ENCODE results near the gene TKT. TPM values are rescaled to one million over a fixed set of nuclear protein-coding genes. Genes with fewer than 3 reads are reported as not detected.

Gene TKT
- total and polyA plus RNA-seq, 4 experiments from 2014 or later, result 49.3 to 87.9 (median 75.6) TPM

GRCh38 chr3:53202331-53203015 is 53.3 kb downstream of the TKT start:
- H3K27ac Mint-ChIP-seq, result peak overlapping the region in 1 of 7 donors; percentile 10
- Histone ChIP-seq H3K4me1 (ENCODE audit: insufficient read depth, low read length) (no peaks in the 10 kb centered on the region), H3K27ac (ENCODE audit: low read depth, low read length) (no peak overlapping the region), H3K9me3 (ENCODE audit: control insufficient read depth in 1 of 2, low read length in 2 of 2) (no peaks in the 10 kb centered on the region), H3K36me3 (ENCODE audit: insufficient read depth, low read length) (no peaks in the 10 kb centered on the region), H3K4me3 (ENCODE audit: low read length in 2 of 2) (no peak overlapping the region), H3K27me3 (ENCODE audit: insufficient read depth, low read length) (no peaks in the 10 kb centered on the region)
- ChIA-PET CTCF (ENCODE audit: partially characterized antibody) (interaction anchor here (10.1 kb wide), 1 partner anchor 88 kb away, joined by 254 read pairs; no protein-coding TSS in a partner anchor), POLR2A (ENCODE audit: partially characterized antibody) (no interaction called here)
- no peaks in the 10 kb centered on the region for H3K4me1 Mint-ChIP-seq
- H3K36me3 Mint-ChIP-seq, result peaks cover 0 to 4% of the 10 kb centered on the region in 2 donors
- DNase-seq, result no peak
- peaks cover 0 to 10% of the 10 kb centered on the region in 2 donors for H3K27me3 Mint-ChIP-seq
- H3K9me3 Mint-ChIP-seq, result peaks cover 0 to 7% (median 2%) of the 10 kb centered on the region in 8 donors
- intact Hi-C loops (cut with micrococcal nuclease), result no loop called here
- no peak overlapping the region for H3K4me3 Mint-ChIP-seq

GRCh38 chr3:53200501-53201498 is 55.0 kb downstream of the TKT start:
- POLR2A ChIA-PET (ENCODE audit: partially characterized antibody), result no interaction called here
- no peak for DNase-seq
- Histone ChIP-seq H3K36me3 (ENCODE audit: insufficient read depth, low read length) (no peaks in the 10 kb centered on the region), H3K27ac (ENCODE audit: low read depth, low read length) (no peak overlapping the region), H3K4me1 (ENCODE audit: insufficient read depth, low read length) (peaks cover 3% of the 10 kb centered on the region), H3K4me3 (ENCODE audit: low read length in 2 of 2) (no peak overlapping the region), H3K27me3 (ENCODE audit: insufficient read depth, low read length) (no peaks in the 10 kb centered on the region), H3K9me3 (ENCODE audit: control insufficient read depth in 1 of 2, low read length in 2 of 2) (no peaks in the 10 kb centered on the region)
- peak overlapping the region in 2 of 7 donors; percentile 24 to 78 for H3K27ac Mint-ChIP-seq
- CTCF ChIA-PET (ENCODE audit: partially characterized antibody), result interaction anchor here (1.0 to 10.1 kb wide), 3 partner anchors 47 to 86 kb away, joined by 3 to 254 read pairs (median 7); no protein-coding TSS in a partner anchor
- peaks cover 0 to 10% of the 10 kb centered on the region in 2 donors for H3K27me3 Mint-ChIP-seq
- H3K4me1 Mint-ChIP-seq, result peaks cover 0 to under 1% (median under 1%) of the 10 kb centered on the region in 4 donors
- no peaks in the 10 kb centered on the region for H3K36me3 Mint-ChIP-seq
- H3K4me3 Mint-ChIP-seq, result no peak overlapping the region
- H3K9me3 Mint-ChIP-seq, result no peaks in the 10 kb centered on the region
- intact Hi-C loops (cut with micrococcal nuclease), result no loop called here

- no peaks in the 10 kb centered on the region for H3K27me3 ChIP-seq (ENCODE audit: insufficient read depth, low read length)
- intact Hi-C loops (cut with micrococcal nuclease), result loop anchor here (5.0 kb wide), 1 partner anchor 38 kb away; the partner anchor contains the start of gene PRKCD
- POLR2A ChIA-PET (ENCODE audit: partially characterized antibody), result no interaction called here
- no peak overlapping the region for H3K27ac ChIP-seq (ENCODE audit: low read depth, low read length)
- peaks cover 0 to 10% of the 10 kb centered on the region in 2 donors for H3K27me3 Mint-ChIP-seq
- no peak overlapping the region for H3K4me3 ChIP-seq (ENCODE audit: low read length in 2 of 2)
- CTCF ChIA-PET (ENCODE audit: partially characterized antibody), result interaction anchor here (1.6 to 10.1 kb wide), 2 partner anchors 65 to 85 kb away, joined by 7 to 254 read pairs; no protein-coding TSS in a partner anchor
- H3K4me1 ChIP-seq (ENCODE audit: insufficient read depth, low read length), result peaks cover 8% of the 10 kb centered on the region
- no peaks in the 10 kb centered on the region for H3K9me3 ChIP-seq (ENCODE audit: control insufficient read depth in 1 of 2, low read length in 2 of 2)
- no peaks in the 10 kb centered on the region for H3K36me3 ChIP-seq (ENCODE audit: insufficient read depth, low read length)
- no peaks in the 10 kb centered on the region for H3K36me3 Mint-ChIP-seq
- H3K4me3 Mint-ChIP-seq, result no peak overlapping the region
- no peaks in the 10 kb centered on the region for H3K9me3 Mint-ChIP-seq
- no peak overlapping the region for H3K27ac Mint-ChIP-seq
- no peak for DNase-seq
- H3K4me1 Mint-ChIP-seq, result peaks cover 2 to 9% (median 5%) of the 10 kb centered on the region in 4 donors
Measured at GRCh38 chr3:53199834-53200233, 56.0 kb downstream of the TKT start.

- H3K27ac ChIP-seq (ENCODE audit: low read depth, low read length), result no peak overlapping the region
- Mint-ChIP-seq H3K27me3 (peaks cover 0 to 10% of the 10 kb centered on the region in 2 donors), H3K36me3 (no peaks in the 10 kb centered on the region), H3K27ac (no peak overlapping the region), H3K4me1 (peaks cover 2 to 9% (median 5%) of the 10 kb centered on the region in 4 donors), H3K4me3 (no peak overlapping the region), H3K9me3 (no peaks in the 10 kb centered on the region)
- DNase-seq, result no peak
- no peaks in the 10 kb centered on the region for H3K27me3 ChIP-seq (ENCODE audit: insufficient read depth, low read length)
- no peaks in the 10 kb centered on the region for H3K36me3 ChIP-seq (ENCODE audit: insufficient read depth, low read length)
- CTCF ChIA-PET (ENCODE audit: partially characterized antibody), result interaction anchor here (1.6 to 10.1 kb wide), 2 partner anchors 65 to 84 kb away, joined by 7 to 254 read pairs; no protein-coding TSS in a partner anchor
- POLR2A ChIA-PET (ENCODE audit: partially characterized antibody), result no interaction called here
- no peak overlapping the region for H3K4me3 ChIP-seq (ENCODE audit: low read length in 2 of 2)
- no peaks in the 10 kb centered on the region for H3K9me3 ChIP-seq (ENCODE audit: control insufficient read depth in 1 of 2, low read length in 2 of 2)
- H3K4me1 ChIP-seq (ENCODE audit: insufficient read depth, low read length), result peaks cover 8% of the 10 kb centered on the region
- intact Hi-C loops (cut with micrococcal nuclease), result loop anchor here (5.0 kb wide), 1 partner anchor 37 kb away; the partner anchor contains the start of gene PRKCD
Measured at GRCh38 chr3:53198996-53199395, 56.8 kb downstream of the TKT start.

- Histone ChIP-seq H3K9me3 (ENCODE audit: control insufficient read depth in 1 of 2, low read length in 2 of 2) (no peaks in the 10 kb centered on the region), H3K36me3 (ENCODE audit: insufficient read depth, low read length) (no peaks in the 10 kb centered on the region), H3K27ac (ENCODE audit: low read depth, low read length) (no peak overlapping the region), H3K27me3 (ENCODE audit: insufficient read depth, low read length) (no peaks in the 10 kb centered on the region), H3K4me1 (ENCODE audit: insufficient read depth, low read length) (peaks cover 8% of the 10 kb centered on the region), H3K4me3 (ENCODE audit: low read length in 2 of 2) (no peak overlapping the region)
- intact Hi-C loops (cut with micrococcal nuclease), result loop anchor here (5.0 kb wide), 1 partner anchor 36 kb away; the partner anchor contains the start of gene PRKCD
- Mint-ChIP-seq H3K27ac (peak overlapping the region in 1 of 7 donors; percentile 17), H3K36me3 (no peaks in the 10 kb centered on the region), H3K9me3 (no peaks in the 10 kb centered on the region), H3K4me1 (peaks cover 2 to 9% (median 5%) of the 10 kb centered on the region in 4 donors), H3K4me3 (no peak overlapping the region), H3K27me3 (peaks cover 0 to 10% of the 10 kb centered on the region in 2 donors)
- CTCF ChIA-PET (ENCODE audit: partially characterized antibody), result interaction anchor here (4.6 to 10.1 kb wide), 2 partner anchors 65 to 84 kb away, joined by 86 to 254 read pairs; no protein-coding TSS in a partner anchor
- DNase-seq, result no peak
- POLR2A ChIA-PET (ENCODE audit: partially characterized antibody), result no interaction called here
Measured at GRCh38 chr3:53198256-53198977, 57.4 kb downstream of the TKT start.

DNA sequence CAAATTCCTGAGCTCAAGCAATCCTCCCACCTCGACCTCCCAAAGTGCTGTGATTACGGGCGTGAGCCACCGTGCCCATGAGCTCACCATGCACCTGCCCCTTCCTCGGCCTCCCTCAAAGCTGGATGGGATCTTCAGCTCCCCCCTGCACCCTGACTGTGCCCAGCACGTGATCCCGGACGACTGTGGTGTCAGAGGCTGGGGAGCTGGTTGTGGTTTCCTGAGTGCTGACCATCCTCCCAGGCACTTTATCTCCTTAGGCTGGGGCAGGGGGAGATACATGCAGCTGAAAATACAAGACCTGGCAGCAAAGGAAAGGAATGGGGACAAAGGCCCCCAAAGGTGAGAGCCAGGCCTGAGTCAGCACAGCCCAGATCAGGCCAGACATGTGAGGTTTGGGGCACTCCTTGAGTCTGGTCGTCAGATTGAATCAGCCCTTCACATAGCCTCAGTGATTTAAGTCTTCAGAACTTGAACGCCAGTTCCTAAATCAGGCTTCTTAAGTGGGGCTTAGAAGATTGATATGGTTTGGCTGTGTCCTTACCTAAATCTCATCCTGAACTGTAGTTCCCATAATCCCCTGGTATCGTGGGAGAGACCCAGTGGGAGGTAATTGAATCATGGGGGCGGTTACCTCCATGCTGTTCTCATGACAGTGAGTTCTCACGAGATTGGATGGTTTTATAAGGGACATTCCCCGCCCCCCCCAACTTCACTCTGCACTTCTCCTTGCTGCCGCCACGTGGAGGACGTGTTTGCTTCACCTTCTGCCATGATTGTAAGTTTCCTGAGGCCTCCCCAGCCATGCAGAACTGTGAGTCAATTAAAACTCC is 59.0 kb downstream of the TKT start:
- Mint-ChIP-seq H3K4me1 (peaks cover 2 to 9% (median 6%) of the 10 kb centered on the region in 4 donors), H3K36me3 (peaks cover 4 to 6% of the 10 kb centered on the region in 2 donors), H3K27ac (peak overlapping the region in 1 of 7 donors; percentile 37), H3K27me3 (peaks cover 0 to 6% of the 10 kb centered on the region in 2 donors), H3K4me3 (no peak overlapping the region), H3K9me3 (no peaks in the 10 kb centered on the region)
- no peak overlapping the region for H3K4me3 ChIP-seq (ENCODE audit: low read length in 2 of 2)
- H3K4me1 ChIP-seq (ENCODE audit: insufficient read depth, low read length), result peaks cover 8% of the 10 kb centered on the region
- H3K27ac ChIP-seq (ENCODE audit: low read depth, low read length), result no peak overlapping the region
- intact Hi-C loops (cut with micrococcal nuclease), result loop anchor here (1.0 to 5.0 kb wide), 3 partner anchors 34 to 82 kb away; partner anchors contain the start of gene PRKCD
- peak in 4 of 5 donors; percentile 12 to 62 (median 22) for DNase-seq
- POLR2A ChIA-PET (ENCODE audit: partially characterized antibody), result interaction anchor here (0.9 to 2.2 kb wide), 5 partner anchors 56 to 88 kb away, joined by 3 to 8 read pairs (median 4); no protein-coding TSS in a partner anchor
- no peaks in the 10 kb centered on the region for H3K9me3 ChIP-seq (ENCODE audit: control insufficient read depth in 1 of 2, low read length in 2 of 2)
- CTCF ChIA-PET (ENCODE audit: partially characterized antibody), result interaction anchor here (0.7 to 10.1 kb wide), 21 partner anchors 11 to 458 kb away, joined by 3 to 254 read pairs (median 5); partner anchors contain the start of gene PRKCD
- no peaks in the 10 kb centered on the region for H3K27me3 ChIP-seq (ENCODE audit: insufficient read depth, low read length)
- H3K36me3 ChIP-seq (ENCODE audit: insufficient read depth, low read length), result no peaks in the 10 kb centered on the region

All from CD4-positive, alpha-beta memory T cell (primary cell).